Spleen (tissue), 13 donors: ENCODE results near the gene TRIM54. TPM values are rescaled to one million over a fixed set of nuclear protein-coding genes. Genes with fewer than 3 reads are reported as not detected.

Experiments used
- DNase-seq: peaks from one replicate; pipeline ENCODE4 v3.0.0-alpha.2; 2020
- H3K27ac ChIP-seq, 8 donors: fragments of 200-600 bp; sonication (generic) in 7 of 8; 1 replicate in 4 of 8; 2 replicates in 4 of 8; pipeline versions ENCODE4 v1.5.0 to v1.8.0; 2016 to 2021; ENCODE audit warnings: inconsistent platforms in 4 of 8, mild to moderate bottlenecking in 4 of 8, moderate library complexity in 1 of 8
- H3K27me3 ChIP-seq, 7 donors: fragments of 200-600 bp; sonication (generic) in 6 of 7; replicated peaks in 1 of 7; 1 replicate in 4 of 7; 2 replicates in 3 of 7; pipeline versions ENCODE4 v1.5.0 to v1.8.0; 2016 to 2021; ENCODE audit warnings: inconsistent platforms in 3 of 7, mild to moderate bottlenecking in 1 of 7
- H3K36me3 ChIP-seq, 6 donors: fragments of 200-600 bp; sonication (generic) in 5 of 6; 1 replicate in 4 of 6; 2 replicates in 2 of 6; pipeline versions ENCODE4 v1.5.0 to v1.8.0; 2016 to 2021; ENCODE audit warnings: inconsistent platforms in 2 of 6
- H3K4me1 ChIP-seq, 6 donors: fragments of 200-600 bp; sonication (generic) in 5 of 6; 1 replicate in 3 of 6; 2 replicates in 3 of 6; pipeline versions ENCODE4 v1.5.0 to v1.8.0; 2016 to 2021; ENCODE audit warnings: inconsistent platforms in 3 of 6
- H3K4me3 ChIP-seq, 8 donors: fragments of 200-600 bp; sonication (generic) in 7 of 8; 1 replicate in 4 of 8; 2 replicates in 4 of 8; pipeline versions ENCODE4 v1.5.0 to v1.8.0; 2016 to 2021; ENCODE audit warnings: inconsistent platforms in 4 of 8, mild to moderate bottlenecking in 4 of 8, moderate library complexity in 2 of 8
- H3K9me3 ChIP-seq, 8 donors: fragments of 200-600 bp; sonication (generic) in 7 of 8; 1 replicate in 4 of 8; 2 replicates in 4 of 8; pipeline versions ENCODE4 v1.5.0 to v1.8.0; 2016 to 2021; ENCODE audit warnings: inconsistent platforms in 4 of 8
- CTCF ChIP-seq, 11 experiments: fragments of 200-600 bp in 7 of 11; fragments of 450-650 bp in 4 of 11; sonication (generic) in 4 of 11; IDR thresholded peaks in 8 of 11; conservative IDR thresholded peaks in 3 of 11; 1 replicate in 7 of 11; 2 replicates in 4 of 11; pipeline versions ENCODE4 v1.4.0 to v1.8.0; 2016 to 2021; ENCODE audit warnings: antibody characterized with exemption in 11 of 11, inconsistent platforms in 4 of 11, mild to moderate bottlenecking in 1 of 11
- POLR2A ChIP-seq, 3 donors: fragments of 450-650 bp; IDR thresholded peaks; one replicate each; pipeline ENCODE4 v1.5.1; 2017; ENCODE audit warnings: antibody characterized with exemption in 3 of 3, mild to moderate bottlenecking in 1 of 3
- POLR2AphosphoS5 ChIP-seq, 3 donors: sonication (generic); formaldehyde crosslinking; IDR thresholded peaks; one replicate each; pipeline ENCODE4 v1.5.1; 2017; ENCODE audit warnings: antibody characterized with exemption in 3 of 3
- WGBS, 5 donors: extraction: QIAGEN DNeasy Blood & Tissue Kit in 3 of 5; methylation state at CpG; one replicate each; pipeline versions ENCODE4 v1.1.5 to v1.1.7; 2013 to 2018; 5-methylcytosine and 5-hydroxymethylcytosine counted together
- intact Hi-C: fragments of 100-400 bp; cut with DNase I; formaldehyde crosslinking; loops from one replicate; pipeline ENCODE4 v1.15.0; 2023; ENCODE audit warnings: low total_unique reads
- long read RNA-seq, 2 donors: transcript quantifications; one replicate each; lab custom pipeline, GENCODE V29; 2026
- polyA plus RNA-seq, 3 donors: library from polyadenylated mRNA; stranded (reverse); fragments of 200-250 nt; gene quantifications; one replicate each; pipeline ENCODE4 v1.2.1, GENCODE V29; 2013
- total RNA-seq, 7 donors: library from RNA; depleted of rRNA in 3 of 7; stranded (reverse); fragments of >200 nt in 3 of 7; fragmentation: NEBNext Ultra II Directional in 4 of 7; extraction: Animal tissue kit (Norgen Biotek cat#: 25700) in 4 of 7; gene quantifications; one replicate each; pipeline versions ENCODE4 v1.1.0 to v1.2.1, GENCODE V29; 2016 to 2021
- donor health status: healthy with polysubstance abuse.
- donor health status: DM: no; HTN: no; CAD: no; lungs with moderate emphysema.
- donor health status: DM: no; HTN: no; CAD: no.
- donor health status: Bipolar disorder and iron deficiency.
- donor health status: healthy.
- donor health status: DM: no; HTN: no; CAD: no.
- donor health status: DM: yes; HTN: yes; CAD: no.

TRIM54 gene
- 1 to 10 TPM in 1 of 7 donors, under 1 TPM in 5, not detected in 1; 0.23 to 3.1 (median 0.48) TPM for total RNA-seq
- under 1 TPM; 0.22 to 0.77 (median 0.49) TPM for polyA plus RNA-seq
- long read RNA-seq, donor 1: 0 reads
- long read RNA-seq, donor 2: 0 reads

GRCh38 chr2:27281855-27282559 lies at the start of gene TRIM54:
TRIM54 (plus strand) TSS chr2:27282429; CDS start chr2:27282732, 303 bp downstream.
- TF ChIP-seq POLR2AphosphoS5 (IDR thresholded peaks at IDR 0.05) (peak in 1 of 3 donors; percentile 19), POLR2A (IDR thresholded peaks at IDR 0.05) (no peak)
- Histone ChIP-seq H3K27me3 (peaks cover 0 to 19% (median 0%) of the 10 kb centered on the region in 7 donors), H3K4me1 (peaks cover 5 to 10% (median 8%) of the 10 kb centered on the region in 6 donors), H3K9me3 (no peaks in the 10 kb centered on the region), H3K27ac (peak within 1 kb of the TSS in 2 of 8 donors; percentile 21 to 25), H3K4me3 (no peak within 1 kb of the TSS), H3K36me3 (no peaks in the 10 kb centered on the region)
- WGBS, 5 donors: 51 to 85% (median 73%) methylated on average over 5 of the region's 5 CpGs
- no peak for DNase-seq
- intact Hi-C loops: no loop called here

GRCh38 chr2:27233341-27233740 lies 48.9 kb upstream of the TRIM54 start:
- H3K27ac ChIP-seq: no peak overlapping the region
- no peaks in the 10 kb centered on the region for H3K9me3 ChIP-seq
- H3K36me3 ChIP-seq: peaks cover 10 to 100% (median 98%) of the 10 kb centered on the region in 6 donors
- H3K27me3 ChIP-seq: no peaks in the 10 kb centered on the region
- WGBS, 5 donors: 88 to 97% (median 95%) methylated on average over 9 to 14 of the region's 14 CpGs
- intact Hi-C loops: no loop called here
- TF ChIP-seq POLR2AphosphoS5 (IDR thresholded peaks at IDR 0.05) (peak in 1 of 3 donors; percentile 21), POLR2A (IDR thresholded peaks at IDR 0.05) (no peak)
- no peak for DNase-seq
- H3K4me1 ChIP-seq: no peaks in the 10 kb centered on the region
- H3K4me3 ChIP-seq: no peak overlapping the region

- no peaks in the 10 kb centered on the region for H3K4me1 ChIP-seq
- H3K4me3 ChIP-seq: no peak overlapping the region
- H3K36me3 ChIP-seq: peaks cover 13 to 100% (median 100%) of the 10 kb centered on the region in 6 donors
- 94 to 96% (median 96%) methylated on average over 12 of the region's 12 CpGs for WGBS, 5 donors
- H3K27ac ChIP-seq: no peak overlapping the region
- TF ChIP-seq POLR2AphosphoS5 (IDR thresholded peaks at IDR 0.05) (no peak), POLR2A (IDR thresholded peaks at IDR 0.05) (no peak), CTCF (IDR thresholded peaks at IDR 0.05 in 8 of 11, conservative IDR thresholded peaks at IDR 0.05 in 3 of 11) (no peak)
- no peaks in the 10 kb centered on the region for H3K9me3 ChIP-seq
- peak; percentile 32 for DNase-seq
- no peaks in the 10 kb centered on the region for H3K27me3 ChIP-seq
- intact Hi-C loops: no loop called here
These were observed 46.1 kb upstream of the TRIM54 start for GRCh38 chr2:27236136-27236535.

- DNase-seq: no peak
- Histone ChIP-seq H3K27ac (no peak overlapping the region), H3K4me3 (no peak overlapping the region), H3K27me3 (no peaks in the 10 kb centered on the region), H3K9me3 (no peaks in the 10 kb centered on the region), H3K36me3 (peaks cover 13 to 100% (median 100%) of the 10 kb centered on the region in 6 donors), H3K4me1 (no peaks in the 10 kb centered on the region)
- WGBS, 5 donors: 83 to 100% (median 94%) methylated on average over 3 of the region's 3 CpGs
- TF ChIP-seq POLR2AphosphoS5 (IDR thresholded peaks at IDR 0.05): no peak
- no peak for TF ChIP-seq POLR2A (IDR thresholded peaks at IDR 0.05)
- no peak for TF ChIP-seq CTCF (IDR thresholded peaks at IDR 0.05 in 8 of 11, conservative IDR thresholded peaks at IDR 0.05 in 3 of 11)
- intact Hi-C loops: no loop called here
These were observed 45.6 kb upstream of the TRIM54 start for GRCh38 chr2:27236626-27237025.

- 95 to 99% (median 96%) methylated on average over 15 of the region's 15 CpGs for WGBS, 5 donors
- peaks cover 14 to 100% (median 100%) of the 10 kb centered on the region in 6 donors for H3K36me3 ChIP-seq
- no peak for DNase-seq
- H3K27me3 ChIP-seq: no peaks in the 10 kb centered on the region
- H3K9me3 ChIP-seq: no peaks in the 10 kb centered on the region
- no peak for TF ChIP-seq POLR2A (IDR thresholded peaks at IDR 0.05)
- intact Hi-C loops: no loop called here
- H3K4me1 ChIP-seq: no peaks in the 10 kb centered on the region
- H3K4me3 ChIP-seq: no peak overlapping the region
- H3K27ac ChIP-seq: no peak overlapping the region
These were observed 44.8 kb upstream of the TRIM54 start for GRCh38 chr2:27237341-27237945.
